ENCODE data around the gene KRT39. TPM values are rescaled to one million over a fixed set of nuclear protein-coding genes. Genes with fewer than 3 reads are reported as not detected.

KRT39 gene
- polyA plus RNA-seq, 1 experiment, result not detected

DNA sequence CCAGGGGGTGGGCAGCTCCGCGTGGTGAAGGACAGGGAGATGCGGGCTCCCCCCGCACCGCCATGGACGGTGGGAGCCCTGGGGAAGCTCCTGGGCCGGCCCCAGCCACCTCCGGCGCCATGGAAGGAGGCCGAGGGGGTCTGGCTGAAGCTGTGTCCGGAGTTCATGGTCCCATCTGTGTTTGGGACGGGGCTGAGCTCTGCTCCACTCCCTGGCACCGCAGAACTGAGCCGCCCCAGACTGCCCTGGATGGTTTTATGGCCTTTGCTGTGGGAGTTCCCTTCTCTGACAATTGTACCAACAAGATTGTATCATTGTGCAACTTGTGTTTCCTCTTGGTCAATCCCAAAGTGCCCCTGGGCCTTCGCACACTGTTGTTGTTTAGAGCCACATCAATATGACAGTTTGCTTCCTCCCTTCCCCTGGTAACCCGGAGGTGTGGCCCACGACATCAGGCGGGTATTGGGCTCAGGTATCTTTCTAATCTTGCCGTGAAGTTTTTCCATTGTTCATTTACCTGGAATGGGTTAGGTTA is 30.2 kb downstream of the KRT39 start:
- no peak for DNase-seq (ENCODE audit: low read depth)
- Histone ChIP-seq H3K27me3 (ENCODE audit: control insufficient read depth, insufficient read depth, low read length) (no peaks in the 10 kb centered on the region), H3K4me3 (ENCODE audit: low read depth, low read length) (no peak overlapping the region), H3K36me3 (ENCODE audit: control insufficient read depth, insufficient read depth, low read length) (no peaks in the 10 kb centered on the region)
- CTCF ChIA-PET, result interaction anchor here (1.9 kb wide), 1 partner anchor 11 kb away, joined by 5 read pairs; no protein-coding TSS in a partner anchor
- TF ChIP-seq, protein P1, sequence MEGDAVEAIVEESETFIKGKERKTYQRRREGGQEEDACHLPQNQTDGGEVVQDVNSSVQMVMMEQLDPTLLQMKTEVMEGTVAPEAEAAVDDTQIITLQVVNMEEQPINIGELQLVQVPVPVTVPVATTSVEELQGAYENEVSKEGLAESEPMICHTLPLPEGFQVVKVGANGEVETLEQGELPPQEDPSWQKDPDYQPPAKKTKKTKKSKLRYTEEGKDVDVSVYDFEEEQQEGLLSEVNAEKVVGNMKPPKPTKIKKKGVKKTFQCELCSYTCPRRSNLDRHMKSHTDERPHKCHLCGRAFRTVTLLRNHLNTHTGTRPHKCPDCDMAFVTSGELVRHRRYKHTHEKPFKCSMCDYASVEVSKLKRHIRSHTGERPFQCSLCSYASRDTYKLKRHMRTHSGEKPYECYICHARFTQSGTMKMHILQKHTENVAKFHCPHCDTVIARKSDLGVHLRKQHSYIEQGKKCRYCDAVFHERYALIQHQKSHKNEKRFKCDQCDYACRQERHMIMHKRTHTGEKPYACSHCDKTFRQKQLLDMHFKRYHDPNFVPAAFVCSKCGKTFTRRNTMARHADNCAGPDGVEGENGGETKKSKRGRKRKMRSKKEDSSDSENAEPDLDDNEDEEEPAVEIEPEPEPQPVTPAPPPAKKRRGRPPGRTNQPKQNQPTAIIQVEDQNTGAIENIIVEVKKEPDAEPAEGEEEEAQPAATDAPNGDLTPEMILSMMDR (IDR thresholded peaks at IDR 0.05; ENCODE audit: insufficient read depth, low read depth, low read length), result no peak
- POLR2A ChIA-PET, result no interaction called here

GRCh38 chr17:40935624-40936023 is 31.1 kb downstream of the KRT39 start:
- Histone ChIP-seq H3K4me3 (ENCODE audit: low read depth, low read length) (no peak overlapping the region), H3K36me3 (ENCODE audit: control insufficient read depth, insufficient read depth, low read length) (no peaks in the 10 kb centered on the region), H3K27me3 (ENCODE audit: control insufficient read depth, insufficient read depth, low read length) (no peaks in the 10 kb centered on the region)
- POLR2A ChIA-PET, result no interaction called here
- CTCF ChIA-PET, result interaction anchor here (1.9 kb wide), 1 partner anchor 11 kb away, joined by 5 read pairs; no protein-coding TSS in a partner anchor
- DNase-seq (ENCODE audit: low read depth), result no peak
- TF ChIP-seq, protein P1 (IDR thresholded peaks at IDR 0.05; ENCODE audit: insufficient read depth, low read depth, low read length), result no peak

- no peaks in the 10 kb centered on the region for H3K36me3 ChIP-seq (ENCODE audit: control insufficient read depth, insufficient read depth, low read length)
- TF ChIP-seq, protein P1 (IDR thresholded peaks at IDR 0.05; ENCODE audit: insufficient read depth, low read depth, low read length), result no peak
- H3K27me3 ChIP-seq (ENCODE audit: control insufficient read depth, insufficient read depth, low read length), result no peaks in the 10 kb centered on the region
- no peak for DNase-seq (ENCODE audit: low read depth)
- CTCF ChIA-PET, result no interaction called here
- POLR2A ChIA-PET, result no interaction called here
- no peak overlapping the region for H3K4me3 ChIP-seq (ENCODE audit: low read depth, low read length)
Measured at GRCh38 chr17:40932608-40933007, 34.1 kb downstream of the KRT39 start.

DNA sequence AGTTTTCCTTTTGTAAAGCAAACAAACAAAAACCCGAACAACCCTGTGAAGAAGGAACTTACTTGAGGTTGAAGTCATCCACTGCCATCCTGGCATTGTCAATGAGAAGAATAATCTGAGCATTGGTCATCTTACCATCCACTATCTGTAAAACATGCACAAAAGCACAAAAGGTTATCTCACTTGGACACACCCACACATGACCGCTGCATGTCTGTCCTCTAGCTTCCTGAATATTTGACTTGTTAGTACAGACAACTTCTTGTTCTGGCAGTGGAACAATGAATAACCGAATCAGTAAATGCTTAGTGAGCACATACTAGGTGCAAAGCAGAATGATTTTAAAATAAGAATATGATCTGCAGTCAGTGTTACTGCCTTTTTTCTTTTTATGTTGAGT is 35.4 kb downstream of the KRT39 start:
- CTCF ChIA-PET, result interaction anchor here (0.7 kb wide), 2 partner anchors 17 to 175 kb away, joined by 4 read pairs; no protein-coding TSS in a partner anchor
- TF ChIP-seq, protein P1 (IDR thresholded peaks at IDR 0.05; ENCODE audit: insufficient read depth, low read depth, low read length), result no peak
- POLR2A ChIA-PET, result no interaction called here
- H3K36me3 ChIP-seq (ENCODE audit: control insufficient read depth, insufficient read depth, low read length), result no peaks in the 10 kb centered on the region
- H3K4me3 ChIP-seq (ENCODE audit: low read depth, low read length), result no peak overlapping the region
- DNase-seq (ENCODE audit: low read depth), result no peak
- H3K27me3 ChIP-seq (ENCODE audit: control insufficient read depth, insufficient read depth, low read length), result no peaks in the 10 kb centered on the region

GRCh38 chr17:40926341-40926740 is 40.4 kb downstream of the KRT39 start:
- DNase-seq (ENCODE audit: low read depth), result no peak
- CTCF ChIA-PET, result interaction anchor here (0.6 to 1.7 kb wide), 2 partner anchors 10 to 270 kb away, joined by 3 to 4 read pairs; no protein-coding TSS in a partner anchor
- Histone ChIP-seq H3K27me3 (ENCODE audit: control insufficient read depth, insufficient read depth, low read length) (no peaks in the 10 kb centered on the region), H3K36me3 (ENCODE audit: control insufficient read depth, insufficient read depth, low read length) (no peaks in the 10 kb centered on the region), H3K4me3 (ENCODE audit: low read depth, low read length) (no peak overlapping the region)
- TF ChIP-seq, protein P1 (IDR thresholded peaks at IDR 0.05; ENCODE audit: insufficient read depth, low read depth, low read length), result no peak
- POLR2A ChIA-PET, result interaction anchor here (0.5 kb wide), 1 partner anchor 99 kb away, joined by 5 read pairs; no protein-coding TSS in a partner anchor
